H1 (cell line): ENCODE data around the gene ZNF184. TPM values are rescaled to one million over a fixed set of nuclear protein-coding genes. Genes with fewer than 3 reads are reported as not detected.
A peak's percentile ranks its signal among the peaks of the same experiment; 100 is the strongest.

Source experiments
- CTCF ChIA-PET: fragments of 300-600 bp; sonication (Branson Sonifier 250); formaldehyde crosslinking; loops from one replicate; lab custom pipeline; 2021; ENCODE audit not compliant: partially characterized antibody; lab: Charles Lee
- POLR2A ChIA-PET: fragments of 300-600 bp; sonication (Branson Sonifier 250); formaldehyde crosslinking; loops from one replicate; lab custom pipeline; 2021; ENCODE audit warnings: inconsistent platforms; ENCODE audit not compliant: partially characterized antibody; lab: Charles Lee
- DNase-seq, 2 experiments: peaks; one replicate each; pipeline versions ENCODE4 v3.0.0 to v3.0.0-alpha.2; 2010 to 2022; ENCODE audit warnings: low spot score in 2 of 2, low read depth in 1 of 2, mixed read lengths in 1 of 2
- FAIRE-seq: peaks from 2 replicates; lab custom pipeline; 2011; peaks lifted over from hg19 to GRCh38; lab: Jason Lieb, UNC
- H2AFZ ChIP-seq: 2 replicates; pipeline ENCODE4 v1.8.1; 2012; ENCODE audit warnings: low read length, inconsistent platforms
- H2AK5ac ChIP-seq: 2 replicates; pipeline ENCODE4 v1.6.1; 2013; ENCODE audit warnings: low read depth, low read length
- H2BK120ac ChIP-seq: replicated peaks from 2 replicates; pipeline ENCODE3; 2013; ENCODE audit warnings: low read depth, low read length, inconsistent platforms
- H2BK12ac ChIP-seq: 2 replicates; pipeline ENCODE4 v1.6.1; 2013; ENCODE audit warnings: low read depth, low read length
- H2BK15ac ChIP-seq: 2 replicates; pipeline ENCODE4 v1.6.1; 2013; ENCODE audit warnings: low read length
- H2BK20ac ChIP-seq: 2 replicates; pipeline ENCODE4 v1.6.1; 2013; ENCODE audit warnings: low read length
- H2BK5ac ChIP-seq: 2 replicates; pipeline ENCODE4 v1.6.1; 2013; ENCODE audit warnings: low read depth, low read length
- H3K14ac ChIP-seq: 2 replicates; pipeline ENCODE4 v1.6.1; 2013; ENCODE audit warnings: inconsistent platforms; ENCODE audit not compliant: insufficient read length
- H3K18ac ChIP-seq: 2 replicates; pipeline ENCODE4 v1.6.1; 2013; ENCODE audit warnings: low read length; ENCODE audit errors: extremely low read depth
- H3K23ac ChIP-seq: 2 replicates; pipeline ENCODE4 v1.6.1; 2013; ENCODE audit warnings: inconsistent platforms; ENCODE audit not compliant: insufficient read length
- H3K23me2 ChIP-seq: 2 replicates; pipeline ENCODE4 v1.6.1; 2013; ENCODE audit warnings: low read depth, low read length
- H3K27ac ChIP-seq: 2 replicates; pipeline ENCODE4 v1.6.1; 2011; ENCODE audit warnings: low read depth, low read length, inconsistent platforms
- H3K27me3 ChIP-seq, 4 experiments: replicated peaks in 1 of 4; 1 replicate in 1 of 4; 2 replicates in 3 of 4; pipeline versions ENCODE4 v1.6.1 to v1.8.1; 2011 to 2013; ENCODE audit warnings: low read length in 3 of 4, mild to moderate bottlenecking in 3 of 4, inconsistent platforms in 2 of 4, mixed read lengths in 2 of 4, moderate library complexity in 1 of 4; ENCODE audit not compliant: control insufficient read depth in 3 of 4, insufficient read depth in 3 of 4; ENCODE audit errors: extremely low read depth in 1 of 4
- H3K36me3 ChIP-seq, 4 experiments: 2 replicates each; pipeline versions ENCODE4 v1.6.1 to v1.8.1; 2011 to 2013; ENCODE audit warnings: mild to moderate bottlenecking in 4 of 4, low read length in 3 of 4, moderate library complexity in 2 of 4, control low read depth in 1 of 4, inconsistent platforms in 1 of 4; ENCODE audit not compliant: insufficient read depth in 4 of 4, control insufficient read depth in 2 of 4
- H3K4ac ChIP-seq: replicated peaks from 2 replicates; pipeline ENCODE3; 2013; ENCODE audit warnings: low read length, low read depth, mixed read lengths, inconsistent platforms; ENCODE audit not compliant: insufficient read length
- H3K4me1 ChIP-seq, 4 experiments: replicated peaks in 1 of 4; 1 replicate in 1 of 4; 2 replicates in 3 of 4; pipeline versions ENCODE4 v1.6.1 to v1.8.1; 2011 to 2013; ENCODE audit warnings: low read length in 3 of 4, inconsistent platforms in 2 of 4, mixed read lengths in 1 of 4; ENCODE audit not compliant: insufficient read depth in 4 of 4, control insufficient read depth in 3 of 4
- H3K4me2 ChIP-seq, 2 experiments: 2 replicates each; pipeline versions ENCODE4 v1.6.1 to v1.8.1; 2011 to 2013; ENCODE audit warnings: low read depth in 2 of 2, low read length in 2 of 2, control low read depth in 1 of 2, inconsistent platforms in 1 of 2, mild to moderate bottlenecking in 1 of 2; ENCODE audit not compliant: insufficient read depth in 1 of 2
- H3K4me3 ChIP-seq, 4 experiments: fragments of 200-600, 300-600 bp in 1 of 4; sonication (generic), shearing (Covaris generic), sonication (Bioruptor Twin) in 1 of 4; 2 replicates each; pipeline versions ENCODE4 v1.5.1 to v1.8.1; 2011 to 2016; ENCODE audit warnings: low read length in 4 of 4, low read depth in 3 of 4, control low read depth in 2 of 4, inconsistent platforms in 2 of 4, mild to moderate bottlenecking in 2 of 4, mixed read lengths in 1 of 4, moderate library complexity in 1 of 4; ENCODE audit not compliant: insufficient read depth in 2 of 4; ENCODE audit errors: extremely low read depth in 1 of 4
- H3K56ac ChIP-seq: replicated peaks from 2 replicates; pipeline ENCODE3; 2013; ENCODE audit warnings: low read depth, mild to moderate bottlenecking, mixed read lengths, low read length, inconsistent platforms; ENCODE audit not compliant: insufficient read length
- H3K79me1 ChIP-seq: 2 replicates; pipeline ENCODE4 v1.6.1; 2013; ENCODE audit warnings: low read depth, low read length, control low read depth
- H3K79me2 ChIP-seq, 2 experiments: 2 replicates each; pipeline versions ENCODE4 v1.6.1 to v1.8.1; 2012 to 2013; ENCODE audit warnings: low read length in 2 of 2, mild to moderate bottlenecking in 2 of 2, inconsistent platforms in 1 of 2; ENCODE audit not compliant: insufficient read depth in 2 of 2, control insufficient read depth in 1 of 2
- H3K9ac ChIP-seq, 4 experiments: replicated peaks in 1 of 4; 1 replicate in 1 of 4; 2 replicates in 3 of 4; pipeline versions ENCODE4 v1.6.1 to v1.8.1; 2011 to 2013; ENCODE audit warnings: low read depth in 3 of 4, low read length in 3 of 4, control low read depth in 2 of 4, mild to moderate bottlenecking in 2 of 4, moderate library complexity in 2 of 4, inconsistent platforms in 1 of 4; ENCODE audit errors: extremely low read depth in 1 of 4
- H3K9me3 ChIP-seq, 2 experiments: 2 replicates each; pipeline versions ENCODE4 v1.6.1 to v1.8.1; 2012 to 2013; ENCODE audit warnings: mild to moderate bottlenecking in 2 of 2, moderate library complexity in 2 of 2, control low read depth in 1 of 2, inconsistent platforms in 1 of 2, low read depth in 1 of 2, low read length in 1 of 2, mixed read lengths in 1 of 2; ENCODE audit not compliant: insufficient read depth in 2 of 2
- H4K20me1 ChIP-seq, 2 experiments: replicated peaks in 1 of 2; 2 replicates each; pipeline versions ENCODE3 to v1.8.1; 2011 to 2013; ENCODE audit warnings: inconsistent platforms in 2 of 2, low read length in 2 of 2, mild to moderate bottlenecking in 1 of 2; ENCODE audit not compliant: insufficient read depth in 2 of 2, control insufficient read depth in 1 of 2
- H4K5ac ChIP-seq: 2 replicates; pipeline ENCODE4 v1.6.1; 2013; ENCODE audit warnings: low read length, low read depth, mixed read lengths, inconsistent platforms; ENCODE audit not compliant: insufficient read length
- H4K8ac ChIP-seq: 2 replicates; pipeline ENCODE4 v1.8.0; 2013; ENCODE audit warnings: mild to moderate bottlenecking, moderate library complexity, low read length, inconsistent platforms; ENCODE audit not compliant: insufficient read depth; ENCODE audit errors: extremely low read depth
- H4K91ac ChIP-seq: replicated peaks from 2 replicates; pipeline ENCODE3; 2013; ENCODE audit warnings: low read length, mixed read lengths, inconsistent platforms; ENCODE audit not compliant: insufficient read length
- CREB1 ChIP-seq: IDR thresholded peaks from 2 replicates; pipeline ENCODE4 v1.6.1; 2012; ENCODE audit warnings: inconsistent platforms
- EGR1 ChIP-seq: IDR thresholded peaks from 2 replicates; pipeline ENCODE4 v1.6.1; 2011; ENCODE audit warnings: low read depth, low read length, borderline replicate concordance
- GTF2F1 ChIP-seq: IDR thresholded peaks from 2 replicates; pipeline ENCODE4 v1.6.1; 2012; ENCODE audit warnings: low read depth, low read length, improper control_type of control experiment, borderline replicate concordance
- KDM4A ChIP-seq: IDR thresholded peaks from one replicate; pipeline ENCODE4 v1.7.1; 2012; ENCODE audit warnings: low read depth, mild to moderate bottlenecking, moderate library complexity, low read length, inconsistent platforms; ENCODE audit not compliant: severe bottlenecking
- PHF8 ChIP-seq: fragments of 200-600 bp; sonication (generic); conservative IDR thresholded peaks from 2 replicates; pipeline ENCODE4 v1.7.1; 2012; ENCODE audit warnings: low read depth, mild to moderate bottlenecking, inconsistent platforms, low read length, moderate library complexity
- SP1 ChIP-seq: IDR thresholded peaks from 2 replicates; pipeline ENCODE4 v1.6.1; 2011; ENCODE audit warnings: low read depth, low read length
- SRF ChIP-seq: IDR thresholded peaks from 2 replicates; pipeline ENCODE4 v1.6.1; 2011; ENCODE audit warnings: mild to moderate bottlenecking, low read depth, low read length, moderate library complexity
- WGBS, 2 experiments: shearing (Covaris generic) in 1 of 2; methylation state at CpG; one replicate each; pipeline versions ENCODE4 v1.1.6 to v1.1.7; 2013 to 2015; ENCODE audit warnings: low lambda C conversion rate in 2 of 2, mixed read lengths in 2 of 2, inconsistent platforms in 1 of 2, low coverage in 1 of 2, missing lambda C conversion rate in 1 of 2; ENCODE audit not compliant: insufficient replicate concordance in 2 of 2, insufficient coverage in 1 of 2, insufficient read length in 1 of 2; ENCODE audit errors: extremely low coverage in 1 of 2, missing lambda C conversion rate in 1 of 2; 5-methylcytosine and 5-hydroxymethylcytosine counted together
- polyA plus RNA-seq, 7 experiments: library from polyadenylated mRNA; depleted of rRNA in 3 of 7; stranded (reverse) in 5 of 7; unstranded in 2 of 7; fragments of >200 nt in 5 of 7; fragments of 200-250 nt in 2 of 7; gene quantifications; 1 replicate in 5 of 7; 2 replicates in 1 of 7; 4 replicates in 1 of 7; pipeline versions ENCODE4 v1.2.1 to v1.2.3, GENCODE V29; 2011 to 2013; ENCODE audit warnings: missing spikeins in 2 of 7, mixed read lengths in 2 of 7
- total RNA-seq: library from RNA; stranded (reverse); fragmentation: NEBNext Ultra II Directional; extraction: Animal tissue kit (Norgen Biotek cat#: 25700); gene quantifications from 2 replicates; pipeline ENCODE4 v1.2.1, GENCODE V29; 2021

Gene ZNF184
- total and polyA plus RNA-seq, 2 of the 8 experiments (the other 6 are each of a cell fraction or from before 2014, with no cell fraction given) = 1.9 to 12.3 TPM

GRCh38 chr6:27495386-27496135 is 22.7 kb upstream of the ZNF184 start:
- Histone ChIP-seq H2AFZ (peak overlapping the region; percentile 98), H3K18ac (no peak overlapping the region), H4K5ac (no peak overlapping the region), H2BK12ac (no peak overlapping the region), H3K27ac (no peak overlapping the region), H3K23ac (no peak overlapping the region), H3K79me2 (no peaks in the 10 kb centered on the region), H2BK20ac (no peak overlapping the region), H2BK120ac (no peak overlapping the region), H3K4me1 (no peaks in the 10 kb centered on the region), H3K14ac (no peak overlapping the region), H3K9ac (peak overlapping the region in 2 of 4 experiments; percentile 52 to 64; a peak in 4 of 7 replicates), H3K79me1 (no peaks in the 10 kb centered on the region), H4K91ac (no peak overlapping the region), H3K36me3 (no peaks in the 10 kb centered on the region), H3K9me3 (no peaks in the 10 kb centered on the region), H2AK5ac (no peak overlapping the region), H3K27me3 (no peaks in the 10 kb centered on the region), H3K4me2 (peak overlapping the region; percentile 69 to 87), H3K23me2 (peaks cover 2% of the 10 kb centered on the region; the same call in 1 of the 2 replicates), H4K20me1 (no peaks in the 10 kb centered on the region), H3K4me3 (peak overlapping the region; percentile 92 to 99 (median 96)), H2BK5ac (no peak overlapping the region), H2BK15ac (no peak overlapping the region), H3K56ac (no peak overlapping the region), H4K8ac (no peak overlapping the region; the same call in 1 of the 2 replicates), H3K4ac (no peak overlapping the region)
- FAIRE-seq = peak; percentile 97
- DNase-seq = peak; percentile 81 to 95
- ChIA-PET POLR2A (no interaction called here), CTCF (interaction anchor here (0.6 to 1.5 kb wide), 6 partner anchors 14 to 184 kb away, joined by 3 read pairs; no protein-coding TSS in a partner anchor)
- WGBS, 2 experiments = 6% methylated on average over 34 of the region's 34 CpGs; no CpG with 5 or more reads in 1 of the 2 experiments
- TF ChIP-seq GTF2F1 (no peak), PHF8 (0 out of 2 replicates have a peak, but pooled peaks have one; percentile 21), KDM4A (peak; percentile 56), EGR1 (no peak), SRF (peak; percentile 72; the same call in 1 of the 2 replicates), CREB1 (peak; percentile 96), SP1 (0 out of 2 replicates have a peak, but pooled peaks have one; percentile 51)
